GM23248 (cell line): ENCODE data around the gene SYNPO.

Experiments
- EZH2 ChIP-seq: fragments of 200-600 bp; sonication (generic); IDR thresholded peaks from 2 replicates; pipeline ENCODE4 v1.6.1; 2018; ENCODE audit warnings: antibody characterized with exemption, mild to moderate bottlenecking; ENCODE audit not compliant: insufficient read depth, poor library complexity, severe bottlenecking
- EZH2phosphoT487 ChIP-seq: fragments of 200-600 bp; sonication (generic); IDR thresholded peaks from 2 replicates; pipeline ENCODE4 v1.6.1; 2018; ENCODE audit warnings: antibody characterized with exemption, moderate library complexity, mild to moderate bottlenecking, low read depth; ENCODE audit not compliant: insufficient read depth

- TF ChIP-seq EZH2phosphoT487 (no peak), EZH2 (no peak)
These were observed 28.1 kb upstream of the SYNPO start for GRCh38 chr5:150612405-150612804.
